ENCODE data around the gene ASCC3.

DNA sequence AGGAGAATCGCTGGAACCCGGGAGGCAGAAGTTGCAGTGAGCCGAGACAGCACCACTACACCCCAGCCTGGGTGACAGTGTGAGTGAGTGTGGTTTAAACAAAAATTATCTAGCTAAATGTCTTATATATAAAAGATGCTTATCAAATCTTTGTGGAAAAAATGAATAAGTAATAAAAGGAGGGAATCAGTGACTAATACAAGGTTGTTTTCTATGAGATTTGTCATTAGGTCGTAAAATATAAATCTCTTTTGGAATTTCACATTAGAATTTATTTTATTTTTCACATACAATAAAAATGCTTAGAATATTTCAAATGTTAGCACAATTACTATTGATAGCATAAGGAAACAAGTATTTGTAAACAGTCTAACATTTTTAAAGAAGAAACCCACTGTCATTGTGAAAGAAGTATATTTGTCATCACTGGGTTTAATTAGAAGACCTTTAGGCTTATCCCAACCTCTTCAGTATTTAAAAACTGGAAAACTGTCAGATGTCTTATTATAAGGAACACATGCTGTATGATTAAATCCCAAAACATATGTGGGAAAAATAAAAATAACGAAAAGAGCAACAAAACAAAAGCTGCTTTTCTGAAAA lies 47.1 kb downstream of the ASCC3 start:
- no peak for TF ChIP-seq TCF12 (IDR thresholded peaks at IDR 0.05; ENCODE audit: low read depth)
- TF ChIP-seq YY1 (IDR thresholded peaks at IDR 0.05; ENCODE audit: low read depth) = no peak
- TF ChIP-seq USF1 (IDR thresholded peaks at IDR 0.05) = no peak
- TF ChIP-seq, protein P1, sequence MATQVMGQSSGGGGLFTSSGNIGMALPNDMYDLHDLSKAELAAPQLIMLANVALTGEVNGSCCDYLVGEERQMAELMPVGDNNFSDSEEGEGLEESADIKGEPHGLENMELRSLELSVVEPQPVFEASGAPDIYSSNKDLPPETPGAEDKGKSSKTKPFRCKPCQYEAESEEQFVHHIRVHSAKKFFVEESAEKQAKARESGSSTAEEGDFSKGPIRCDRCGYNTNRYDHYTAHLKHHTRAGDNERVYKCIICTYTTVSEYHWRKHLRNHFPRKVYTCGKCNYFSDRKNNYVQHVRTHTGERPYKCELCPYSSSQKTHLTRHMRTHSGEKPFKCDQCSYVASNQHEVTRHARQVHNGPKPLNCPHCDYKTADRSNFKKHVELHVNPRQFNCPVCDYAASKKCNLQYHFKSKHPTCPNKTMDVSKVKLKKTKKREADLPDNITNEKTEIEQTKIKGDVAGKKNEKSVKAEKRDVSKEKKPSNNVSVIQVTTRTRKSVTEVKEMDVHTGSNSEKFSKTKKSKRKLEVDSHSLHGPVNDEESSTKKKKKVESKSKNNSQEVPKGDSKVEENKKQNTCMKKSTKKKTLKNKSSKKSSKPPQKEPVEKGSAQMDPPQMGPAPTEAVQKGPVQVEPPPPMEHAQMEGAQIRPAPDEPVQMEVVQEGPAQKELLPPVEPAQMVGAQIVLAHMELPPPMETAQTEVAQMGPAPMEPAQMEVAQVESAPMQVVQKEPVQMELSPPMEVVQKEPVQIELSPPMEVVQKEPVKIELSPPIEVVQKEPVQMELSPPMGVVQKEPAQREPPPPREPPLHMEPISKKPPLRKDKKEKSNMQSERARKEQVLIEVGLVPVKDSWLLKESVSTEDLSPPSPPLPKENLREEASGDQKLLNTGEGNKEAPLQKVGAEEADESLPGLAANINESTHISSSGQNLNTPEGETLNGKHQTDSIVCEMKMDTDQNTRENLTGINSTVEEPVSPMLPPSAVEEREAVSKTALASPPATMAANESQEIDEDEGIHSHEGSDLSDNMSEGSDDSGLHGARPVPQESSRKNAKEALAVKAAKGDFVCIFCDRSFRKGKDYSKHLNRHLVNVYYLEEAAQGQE (IDR thresholded peaks at IDR 0.05; ENCODE audit: low read depth) = no peak
- TF ChIP-seq EP300 (IDR thresholded peaks at IDR 0.05; ENCODE audit: borderline replicate concordance) = no peak
- TF ChIP-seq TAF1 (IDR thresholded peaks at IDR 0.05; ENCODE audit: low read depth) = no peak
